Stimulated activated CD4-positive, alpha-beta T cell treated with anti-CD3 and anti-CD28 coated beads, Interleukin-4, amount 100 ng/mL, for 48 hours (primary cell): Measurements from ENCODE around the gene ABI3.
"Not testable (repeated sequence)": the region's sequence is repeated elsewhere in the genome, so short reads cannot be mapped to it uniquely, and the experiment has no call there.

Source experiments
- DNase-seq, 2 donors: peaks; one replicate each; pipeline ENCODE4 v3.0.0-alpha.2; 2020; ENCODE audit warnings: low read depth in 2 of 2

Gene ABI3

DNA sequence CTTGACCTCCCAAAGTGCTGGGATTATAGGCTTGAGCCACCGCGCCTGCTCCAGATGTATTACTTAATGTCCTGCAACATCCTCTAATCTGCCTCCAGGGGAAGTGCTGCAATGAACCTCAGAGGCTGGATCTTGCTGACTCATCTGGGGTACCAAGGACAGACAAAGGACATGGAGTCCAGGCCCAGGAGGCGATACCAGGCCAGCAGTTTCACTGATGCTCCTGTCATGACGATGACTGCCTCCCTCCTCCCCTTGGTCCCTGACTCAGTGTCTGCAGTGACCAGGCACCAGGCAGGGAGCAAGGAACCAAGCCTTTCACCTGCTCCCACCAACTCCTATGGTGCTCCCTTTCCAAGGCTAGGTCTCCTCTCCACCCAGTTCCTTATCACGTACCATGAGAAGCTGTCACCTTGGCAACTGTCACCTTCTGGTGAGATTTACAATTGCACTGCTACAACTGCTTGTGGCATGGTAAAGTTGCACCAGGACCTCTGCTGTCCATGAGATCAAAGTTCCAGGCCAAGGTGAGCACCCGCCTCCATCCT lies 41.7 kb downstream of the ABI3 start:
- DNase-seq: no peak

DNA sequence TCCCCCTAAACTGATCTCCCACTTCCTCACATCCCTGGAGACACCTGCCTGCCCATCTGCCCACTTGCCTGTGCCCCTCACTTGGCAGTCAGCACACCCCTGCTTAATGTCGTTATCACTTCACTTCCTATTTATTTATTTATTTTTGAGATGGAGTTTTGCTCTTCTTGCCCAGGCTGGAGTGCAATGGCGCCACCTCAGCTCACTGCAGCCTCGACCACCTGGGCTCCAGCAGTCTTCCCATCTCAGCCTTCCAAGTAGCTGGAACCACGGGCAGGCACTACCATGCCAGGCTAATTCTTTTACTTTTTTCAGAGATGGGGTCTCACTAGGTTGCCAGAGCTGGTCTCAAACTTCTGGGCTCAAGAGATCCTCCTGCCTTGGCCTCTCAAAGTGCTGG lies 43.6 kb downstream of the ABI3 start:
- DNase-seq: no peak

DNA sequence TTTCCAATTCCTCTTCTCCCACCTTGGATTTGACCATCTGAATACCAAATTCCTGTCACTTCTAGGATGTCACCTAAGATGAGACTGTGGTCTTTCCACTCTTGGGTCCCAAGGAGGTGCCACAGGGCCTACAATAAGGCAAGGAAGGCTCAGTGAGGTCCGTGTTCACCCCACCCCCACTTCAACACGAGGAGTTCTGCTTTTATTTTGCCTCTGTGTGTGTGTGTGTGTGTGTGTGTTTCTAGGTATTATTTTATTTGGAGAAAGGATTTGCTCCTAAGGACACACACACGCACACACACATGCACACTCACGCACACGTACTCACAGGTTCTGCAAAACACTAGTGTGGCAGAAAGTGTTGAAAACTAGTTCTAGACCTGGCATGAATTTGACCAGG lies 44.6 kb downstream of the ABI3 start:
- DNase-seq: no peak

DNA sequence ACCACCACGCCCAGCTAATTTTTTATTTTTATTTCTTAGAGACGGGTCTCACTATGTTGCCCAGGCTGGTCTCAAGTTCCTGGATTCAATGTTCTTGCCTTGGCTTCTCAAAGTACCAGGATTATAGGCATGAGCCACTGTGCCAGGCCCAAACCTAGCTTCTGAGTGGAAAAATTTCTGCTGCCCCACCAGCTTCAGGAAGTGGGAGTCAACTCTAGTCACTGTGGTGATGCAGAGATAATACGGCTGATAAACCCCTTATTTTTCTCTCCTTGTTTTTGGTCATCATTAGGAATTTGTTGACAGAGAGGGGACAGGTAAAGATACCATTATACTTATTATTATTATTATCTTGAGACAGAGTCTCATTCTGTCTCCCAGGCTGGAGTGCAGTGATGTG lies 47.9 kb downstream of the ABI3 start:
- no peak for DNase-seq

DNA sequence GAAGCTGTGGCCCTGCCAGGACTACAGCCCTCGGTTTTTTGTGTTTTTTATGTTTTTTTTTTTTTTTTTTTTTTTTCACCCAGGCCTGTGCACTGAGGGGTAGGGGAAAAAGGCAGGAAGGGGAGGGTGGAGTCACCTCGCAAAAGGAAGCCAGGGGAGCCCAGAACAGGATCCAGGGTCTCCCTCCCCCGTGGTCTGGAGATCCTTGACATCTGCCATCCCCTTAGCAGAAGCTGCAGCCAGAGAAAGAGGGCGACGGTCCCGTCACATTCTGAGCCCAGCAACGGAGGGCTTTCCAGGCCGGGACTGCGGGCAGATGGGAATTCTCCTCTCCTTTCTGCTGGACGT lies 49.1 kb downstream of the ABI3 start:
- DNase-seq: no peak

DNA sequence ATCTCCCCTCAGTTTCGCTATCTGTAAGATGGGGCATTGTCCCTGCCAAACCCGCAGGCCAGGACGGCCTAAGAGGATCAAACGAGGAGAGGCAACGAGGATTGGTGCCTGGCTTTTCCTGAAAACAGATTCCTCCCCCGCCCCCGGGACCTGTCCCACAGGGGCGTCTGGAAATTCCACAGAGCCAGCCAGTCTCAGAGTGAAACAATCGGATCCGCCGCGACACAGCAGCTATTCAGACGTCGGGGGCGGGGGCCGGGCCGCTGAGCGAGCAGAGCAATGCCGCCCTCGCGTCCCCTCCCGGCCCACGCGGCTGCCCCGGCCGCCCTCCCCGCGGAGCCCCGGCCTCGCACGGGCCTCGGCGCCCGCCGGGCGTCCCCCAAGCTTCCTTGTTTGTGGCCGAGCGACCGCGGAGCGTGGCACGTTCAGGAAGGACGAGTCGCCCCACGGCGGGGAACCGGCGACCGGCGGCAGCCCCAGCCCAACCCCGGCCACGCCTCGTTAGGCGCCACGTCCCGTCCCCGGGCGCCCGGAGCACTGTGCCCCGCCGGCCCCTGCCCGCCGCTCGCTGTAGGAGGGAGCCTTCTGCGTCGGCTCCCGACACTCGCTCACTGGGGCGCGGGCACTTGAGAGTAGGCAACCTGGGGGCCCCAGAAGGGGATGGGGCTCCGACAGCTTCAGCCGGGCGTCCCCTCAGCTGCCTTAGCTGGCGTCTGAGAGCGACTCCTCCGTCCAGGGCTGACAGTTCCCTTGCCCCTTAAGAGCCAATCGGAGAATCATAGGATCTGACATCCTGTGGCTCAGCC lies 49.7 kb downstream of the ABI3 start:
- peak; percentile 32 to 35 for DNase-seq

DNA sequence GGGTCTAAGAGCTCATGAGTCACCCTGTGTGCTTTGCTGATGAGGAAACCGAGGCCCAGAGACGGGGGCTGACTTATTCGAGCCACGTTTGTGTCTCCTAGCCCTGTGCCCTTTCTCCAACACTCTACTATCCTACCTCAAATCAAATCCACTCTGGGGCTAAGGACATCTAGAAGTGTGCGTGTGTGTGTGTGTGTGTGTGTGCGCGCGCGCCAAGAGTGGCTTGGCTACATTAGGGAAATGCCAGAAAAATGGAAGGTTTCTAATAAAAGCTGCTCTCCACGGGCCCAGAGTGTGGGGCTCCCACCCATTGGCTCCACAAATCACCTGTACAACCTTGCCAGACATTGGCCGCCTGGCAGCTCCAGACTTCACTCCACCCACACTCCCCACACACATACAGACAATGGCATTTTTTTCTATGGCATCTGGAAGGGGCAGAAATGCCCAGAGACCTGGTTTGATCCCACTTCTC lies 50.3 kb downstream of the ABI3 start:
- peak in 1 of 2 donors; percentile 18 for DNase-seq

DNA sequence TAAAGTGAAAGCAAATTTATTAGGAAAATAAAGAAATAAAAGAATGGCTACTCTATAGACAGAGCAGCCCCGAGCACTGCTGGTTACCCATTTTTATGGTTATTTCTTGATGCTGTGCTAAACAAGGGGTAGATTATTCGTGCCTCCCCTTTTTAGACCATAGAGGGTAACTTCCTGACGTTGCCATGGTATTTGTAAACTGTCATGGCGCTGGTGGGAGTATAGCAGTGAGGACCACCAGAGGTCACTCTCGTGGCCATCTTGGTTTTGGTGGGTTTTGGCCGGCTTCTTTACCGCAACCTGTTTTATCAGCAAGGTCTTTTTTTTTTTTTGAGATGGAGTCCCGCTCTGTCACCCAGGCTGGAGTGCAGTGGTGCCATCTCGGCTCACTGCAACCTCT lies 51.0 kb downstream of the ABI3 start:
- not testable (repeated sequence) for DNase-seq

DNA sequence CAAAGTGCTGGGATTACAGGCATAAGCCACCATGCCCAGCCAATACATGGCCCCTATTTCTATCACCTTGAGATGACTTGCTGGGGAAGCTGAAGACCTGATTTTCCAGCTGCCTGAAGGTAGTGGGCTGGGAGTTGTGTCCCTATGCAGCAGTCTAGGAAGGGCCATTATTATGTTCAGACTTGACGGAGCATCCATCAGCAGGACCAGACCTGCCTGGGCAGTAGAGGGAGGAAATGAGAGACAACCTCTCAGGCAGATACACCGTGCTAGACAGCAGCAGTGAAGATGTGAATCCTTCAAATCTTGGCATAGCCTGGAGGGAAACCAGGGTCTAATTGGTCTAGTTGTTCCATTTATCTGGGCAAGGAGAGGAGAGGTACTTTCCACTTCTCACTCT lies 55.7 kb downstream of the ABI3 start:
- no peak for DNase-seq

DNA sequence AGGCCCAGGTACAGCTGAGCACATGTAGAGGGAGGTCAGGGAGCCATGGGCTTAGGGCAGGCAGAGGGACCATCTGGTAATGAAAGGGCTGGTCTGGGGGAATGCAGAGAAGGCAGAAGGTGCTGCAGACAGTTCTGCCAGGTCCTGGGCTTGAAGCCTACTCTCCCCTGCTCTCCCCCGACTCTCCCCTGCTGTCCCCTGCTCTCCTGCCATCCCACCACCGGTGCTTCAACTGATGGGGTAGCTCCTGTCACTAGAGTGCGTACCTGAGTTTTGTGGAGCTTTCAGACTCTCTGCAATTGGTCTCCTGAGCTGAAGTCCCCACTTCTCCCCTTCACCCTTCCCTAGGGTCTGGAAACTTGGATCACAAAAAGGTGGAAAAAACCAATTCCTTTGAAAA lies 57.4 kb downstream of the ABI3 start:
- no peak for DNase-seq

DNA sequence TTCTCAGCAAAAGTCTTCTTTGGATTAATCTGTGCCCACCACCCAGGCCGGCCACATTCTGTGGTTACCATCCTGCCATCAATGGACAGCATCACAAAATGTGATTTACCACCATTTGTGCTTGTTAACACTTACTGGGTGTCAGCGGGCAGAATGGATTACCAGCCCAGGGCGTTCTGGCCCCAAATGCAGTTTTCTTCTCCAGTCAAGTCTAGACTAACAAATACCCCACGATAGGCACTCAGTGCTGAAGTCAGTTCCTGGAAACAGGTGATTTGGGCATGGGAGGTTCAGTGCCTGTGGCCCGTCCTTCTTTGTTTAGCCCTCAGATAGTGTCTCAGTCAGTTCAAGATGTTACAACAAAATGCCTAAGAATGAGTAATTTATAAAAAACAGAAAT lies 58.8 kb downstream of the ABI3 start:
- DNase-seq: no peak
